Tibial artery (tissue), 4 donors: ENCODE data around the gene SLC9A3.

ENCODE experiments used
- DNase-seq, 2 donors: peaks; one replicate each; pipeline ENCODE4 v3.0.0-alpha.2; 2019
- H3K27ac ChIP-seq, 2 donors: fragments of 200-600 bp; sonication (generic) in 1 of 2; 1 replicate in 1 of 2; 2 replicates in 1 of 2; pipeline ENCODE4 v1.5.1; 2018 to 2019; ENCODE audit warnings: mild to moderate bottlenecking in 1 of 2
- H3K27me3 ChIP-seq, 2 donors: fragments of 200-600 bp; sonication (generic) in 1 of 2; one replicate each; pipeline versions ENCODE4 v1.5.1 to v1.6.0; 2016 to 2019
- H3K36me3 ChIP-seq, 3 donors: fragments of 200-600 bp; sonication (generic) in 2 of 3; one replicate each; pipeline ENCODE4 v1.5.1; 2016 to 2019; ENCODE audit warnings: mild to moderate bottlenecking in 2 of 3
- H3K4me1 ChIP-seq, 4 donors: fragments of 200-600 bp; sonication (generic) in 2 of 4; 1 replicate in 3 of 4; 2 replicates in 1 of 4; pipeline ENCODE4 v1.5.1; 2016 to 2019
- H3K4me3 ChIP-seq, 2 donors: fragments of 200-600 bp; sonication (generic) in 1 of 2; 1 replicate in 1 of 2; 2 replicates in 1 of 2; pipeline ENCODE4 v1.5.1; 2018 to 2019; ENCODE audit warnings: mild to moderate bottlenecking in 2 of 2
- H3K9me3 ChIP-seq, 3 donors: fragments of 200-600 bp; sonication (generic) in 1 of 3; one replicate each; pipeline ENCODE4 v1.5.1; 2016 to 2019
- intact Hi-C: fragments of 100-400 bp; cut with DNase I; formaldehyde crosslinking; loops from one replicate; pipeline ENCODE4 v1.15.0; 2023; ENCODE audit warnings: low total_unique reads
- TF ChIP-seq, protein P1 (sequence below), 2 experiments: fragments of 200-600 bp in 1 of 2; fragments of 450-650 bp in 1 of 2; IDR thresholded peaks; one replicate each; pipeline ENCODE4 v1.5.1; 2017 to 2019; ENCODE audit warnings: antibody characterized with exemption in 2 of 2, mild to moderate bottlenecking in 1 of 2, moderate library complexity in 1 of 2

SLC9A3 gene

DNA sequence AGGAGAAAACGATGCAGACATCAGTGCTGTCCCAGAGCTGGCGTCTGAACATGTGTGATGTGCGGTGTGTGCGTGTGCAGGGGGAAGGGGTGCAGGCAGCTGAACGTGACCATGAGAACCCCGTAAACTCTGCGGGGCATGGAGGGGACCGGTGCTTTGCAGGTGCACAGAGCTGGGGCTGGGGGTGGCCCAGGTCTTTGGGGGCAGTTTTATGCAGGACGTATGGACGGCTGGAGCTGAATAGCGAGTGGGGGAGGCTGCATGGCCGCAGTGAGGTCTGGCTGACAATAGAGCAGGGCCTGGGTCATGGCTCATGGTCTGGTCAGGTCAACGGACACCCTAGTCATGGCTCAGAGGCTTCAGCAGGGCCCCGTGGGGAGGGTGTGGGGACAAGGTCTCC lies 84.6 kb downstream of the SLC9A3 start:
- no peak overlapping the region for H3K4me3 ChIP-seq
- H3K36me3 ChIP-seq, result no peaks in the 10 kb centered on the region
- H3K27me3 ChIP-seq, result peaks cover 0 to 29% of the 10 kb centered on the region in 2 donors
- peaks cover 0 to 22% (median 17%) of the 10 kb centered on the region in 4 donors for H3K4me1 ChIP-seq
- H3K27ac ChIP-seq, result no peak overlapping the region
- no peaks in the 10 kb centered on the region for H3K9me3 ChIP-seq
- peak; percentile 2 to 53 for DNase-seq
- TF ChIP-seq, protein P1, sequence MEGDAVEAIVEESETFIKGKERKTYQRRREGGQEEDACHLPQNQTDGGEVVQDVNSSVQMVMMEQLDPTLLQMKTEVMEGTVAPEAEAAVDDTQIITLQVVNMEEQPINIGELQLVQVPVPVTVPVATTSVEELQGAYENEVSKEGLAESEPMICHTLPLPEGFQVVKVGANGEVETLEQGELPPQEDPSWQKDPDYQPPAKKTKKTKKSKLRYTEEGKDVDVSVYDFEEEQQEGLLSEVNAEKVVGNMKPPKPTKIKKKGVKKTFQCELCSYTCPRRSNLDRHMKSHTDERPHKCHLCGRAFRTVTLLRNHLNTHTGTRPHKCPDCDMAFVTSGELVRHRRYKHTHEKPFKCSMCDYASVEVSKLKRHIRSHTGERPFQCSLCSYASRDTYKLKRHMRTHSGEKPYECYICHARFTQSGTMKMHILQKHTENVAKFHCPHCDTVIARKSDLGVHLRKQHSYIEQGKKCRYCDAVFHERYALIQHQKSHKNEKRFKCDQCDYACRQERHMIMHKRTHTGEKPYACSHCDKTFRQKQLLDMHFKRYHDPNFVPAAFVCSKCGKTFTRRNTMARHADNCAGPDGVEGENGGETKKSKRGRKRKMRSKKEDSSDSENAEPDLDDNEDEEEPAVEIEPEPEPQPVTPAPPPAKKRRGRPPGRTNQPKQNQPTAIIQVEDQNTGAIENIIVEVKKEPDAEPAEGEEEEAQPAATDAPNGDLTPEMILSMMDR (IDR thresholded peaks at IDR 0.05), result no peak
- intact Hi-C loops, result no loop called here

DNA sequence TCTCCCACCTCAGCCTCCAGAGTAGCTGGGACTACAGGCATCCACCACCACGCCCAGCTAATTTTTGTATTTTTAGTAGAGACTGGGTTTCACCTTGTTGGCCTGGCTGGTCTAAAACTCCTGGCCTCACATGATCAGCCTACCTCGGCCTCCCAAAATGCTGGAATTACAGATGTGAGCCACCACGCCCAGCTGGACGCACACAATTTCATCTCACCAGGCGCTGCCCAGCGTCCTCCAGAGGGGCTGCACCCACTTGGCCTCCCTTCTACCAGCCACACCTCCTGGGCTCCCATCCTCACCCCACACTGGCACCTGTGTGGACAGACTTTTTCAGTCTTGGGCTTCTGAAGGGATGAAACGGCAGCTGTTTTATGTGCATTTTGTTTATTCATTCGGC lies 85.1 kb downstream of the SLC9A3 start:
- no peak overlapping the region for H3K4me3 ChIP-seq
- no peaks in the 10 kb centered on the region for H3K36me3 ChIP-seq
- H3K27ac ChIP-seq, result no peak overlapping the region
- H3K4me1 ChIP-seq, result peaks cover 0 to 18% (median 13%) of the 10 kb centered on the region in 4 donors
- H3K27me3 ChIP-seq, result peaks cover 0 to 34% of the 10 kb centered on the region in 2 donors
- no peaks in the 10 kb centered on the region for H3K9me3 ChIP-seq
- intact Hi-C loops, result no loop called here
- peak; percentile 12 to 27 for DNase-seq
- TF ChIP-seq, protein P1 (IDR thresholded peaks at IDR 0.05), result no peak

DNA sequence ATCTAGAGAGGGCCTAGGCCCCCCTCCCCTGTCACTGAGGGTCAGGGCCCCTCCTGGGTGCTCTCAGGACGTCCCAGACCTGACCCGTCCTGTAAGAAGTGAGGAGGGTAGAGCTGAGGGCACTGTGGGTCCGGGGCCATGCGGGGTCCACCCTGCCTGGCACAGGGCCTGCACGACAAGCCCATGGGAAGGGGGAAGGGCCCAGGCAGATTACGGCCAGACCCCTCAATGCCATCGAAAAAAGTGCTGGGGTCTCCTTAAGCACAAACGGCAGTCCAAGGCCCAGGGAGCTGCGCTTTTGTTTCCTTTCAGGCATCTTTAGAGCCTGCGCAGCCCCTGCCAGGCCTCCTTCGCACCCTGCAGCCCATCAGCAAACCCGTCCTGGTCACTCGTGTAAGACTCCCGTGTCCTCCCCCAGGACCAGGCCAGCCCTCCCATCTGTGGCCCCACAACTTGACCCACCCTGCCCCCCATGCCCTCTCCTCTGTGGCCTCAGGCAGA lies 85.7 kb downstream of the SLC9A3 start:
- Histone ChIP-seq H3K27me3 (peaks cover 0 to 40% of the 10 kb centered on the region in 2 donors), H3K4me3 (no peak overlapping the region), H3K36me3 (no peaks in the 10 kb centered on the region), H3K9me3 (no peaks in the 10 kb centered on the region), H3K4me1 (peaks cover 0 to 11% (median 8%) of the 10 kb centered on the region in 4 donors), H3K27ac (no peak overlapping the region)
- intact Hi-C loops, result no loop called here
- peak; percentile 6 to 60 for DNase-seq
- TF ChIP-seq, protein P1 (IDR thresholded peaks at IDR 0.05), result no peak

DNA sequence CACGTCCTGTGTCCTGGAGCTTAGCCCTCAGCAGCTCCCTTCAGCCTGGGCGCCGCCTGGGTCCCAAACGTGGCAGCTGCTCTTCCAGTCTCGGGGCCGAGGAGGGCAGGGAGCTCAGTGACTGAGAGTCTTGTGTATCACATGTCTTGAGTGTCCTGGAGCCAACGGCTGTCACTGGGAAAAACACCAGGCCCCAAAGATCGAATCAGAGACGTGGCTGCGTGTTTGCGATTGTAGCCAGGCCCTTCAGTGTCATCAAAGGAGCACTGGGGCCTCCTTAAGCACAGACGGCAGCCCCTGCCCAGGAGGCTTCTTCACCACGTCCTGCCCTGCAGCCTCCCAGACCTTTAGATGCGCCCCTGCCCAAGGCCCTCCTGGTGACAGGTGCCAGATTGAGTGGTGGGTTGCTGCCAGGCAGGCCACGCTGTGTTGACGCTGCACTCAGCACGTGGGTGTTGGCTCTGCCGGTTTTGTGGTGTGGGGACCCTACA lies 86.9 kb downstream of the SLC9A3 start:
- H3K4me1 ChIP-seq, result peaks cover 0 to 6% (median 5%) of the 10 kb centered on the region in 4 donors
- H3K9me3 ChIP-seq, result no peaks in the 10 kb centered on the region
- intact Hi-C loops, result no loop called here
- no peaks in the 10 kb centered on the region for H3K36me3 ChIP-seq
- peak; percentile 12 to 43 for DNase-seq
- H3K4me3 ChIP-seq, result no peak overlapping the region
- TF ChIP-seq, protein P1 (IDR thresholded peaks at IDR 0.05), result no peak
- H3K27me3 ChIP-seq, result peaks cover 0 to 52% of the 10 kb centered on the region in 2 donors
- no peak overlapping the region for H3K27ac ChIP-seq

DNA sequence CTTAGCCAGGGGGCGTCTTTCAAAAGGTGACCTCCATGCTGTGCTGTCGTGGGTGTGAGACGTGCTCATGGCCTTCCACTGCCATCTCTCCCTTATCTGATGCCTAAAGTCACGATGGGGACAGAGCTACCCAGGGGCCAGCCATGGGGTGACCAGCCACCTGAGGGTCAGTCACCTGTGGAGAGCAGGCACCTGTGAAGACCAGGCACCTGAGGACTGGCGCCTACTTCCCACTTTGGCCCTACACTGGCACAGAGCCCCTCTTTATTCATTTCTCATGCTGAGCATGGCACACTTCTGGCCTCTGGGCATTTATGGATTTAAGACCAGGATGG lies 87.6 kb downstream of the SLC9A3 start:
- TF ChIP-seq, protein P1 (IDR thresholded peaks at IDR 0.05), result no peak
- Histone ChIP-seq H3K4me3 (no peak overlapping the region), H3K27ac (no peak overlapping the region), H3K27me3 (peaks cover 0 to 54% of the 10 kb centered on the region in 2 donors), H3K9me3 (no peaks in the 10 kb centered on the region), H3K36me3 (no peaks in the 10 kb centered on the region), H3K4me1 (no peaks in the 10 kb centered on the region)
- intact Hi-C loops, result no loop called here
- DNase-seq, result peak; percentile 9 to 41
